H9 (cell line): ENCODE measurements around the gene JARID2. TPM values are rescaled to one million over a fixed set of nuclear protein-coding genes. Genes with fewer than 3 reads are reported as not detected.

ENCODE experiments used
- DNase-seq: peaks from one replicate; pipeline ENCODE4 v3.0.0-alpha.2; 2017
- H2AFZ ChIP-seq: one replicate; pipeline ENCODE4 v1.6.1; 2013; ENCODE audit warnings: mild to moderate bottlenecking, low read length, control low read depth, moderate library complexity
- H2AK5ac ChIP-seq: 2 replicates; pipeline ENCODE4 v1.6.1; 2013; ENCODE audit warnings: low read length, control low read depth, mixed read lengths; ENCODE audit not compliant: insufficient read length
- H2BK120ac ChIP-seq: one replicate; pipeline ENCODE4 v1.6.1; 2013; ENCODE audit warnings: low read depth, mild to moderate bottlenecking, low read length, control low read depth, inconsistent platforms; ENCODE audit not compliant: poor library complexity, severe bottlenecking
- H2BK12ac ChIP-seq: 2 replicates; pipeline ENCODE4 v1.6.1; 2013; ENCODE audit warnings: low read length, control low read depth, mixed read lengths, low read depth; ENCODE audit not compliant: insufficient read length
- H2BK15ac ChIP-seq: 2 replicates; pipeline ENCODE4 v1.6.1; 2013; ENCODE audit warnings: low read depth, low read length, control low read depth
- H2BK20ac ChIP-seq: one replicate; pipeline ENCODE4 v1.6.1; 2013; ENCODE audit warnings: low read depth, mild to moderate bottlenecking, low read length, control low read depth, inconsistent platforms; ENCODE audit not compliant: poor library complexity, severe bottlenecking
- H2BK5ac ChIP-seq: 2 replicates; pipeline ENCODE4 v1.6.1; 2013; ENCODE audit warnings: low read length, control low read depth, mixed read lengths; ENCODE audit not compliant: insufficient read length
- H3K14ac ChIP-seq: 2 replicates; pipeline ENCODE4 v1.6.1; 2013; ENCODE audit warnings: low read length, control low read depth; ENCODE audit not compliant: insufficient read depth
- H3K18ac ChIP-seq: 2 replicates; pipeline ENCODE4 v1.6.1; 2013; ENCODE audit warnings: low read depth, mild to moderate bottlenecking, mixed read lengths, low read length, control low read depth; ENCODE audit not compliant: insufficient read length
- H3K23ac ChIP-seq: 2 replicates; pipeline ENCODE4 v1.6.1; 2013; ENCODE audit warnings: low read length, control low read depth, mixed read lengths, low read depth; ENCODE audit not compliant: insufficient read length
- H3K23me2 ChIP-seq: 2 replicates; pipeline ENCODE4 v1.6.1; 2013; ENCODE audit warnings: low read depth, mild to moderate bottlenecking, mixed read lengths, low read length, control low read depth; ENCODE audit not compliant: insufficient read length, poor library complexity, severe bottlenecking
- H3K27ac ChIP-seq: 2 replicates; pipeline ENCODE4 v1.5.1; 2013; ENCODE audit warnings: low read length, control low read depth, mixed read lengths, low read depth; ENCODE audit not compliant: insufficient read length
- H3K27me3 ChIP-seq: 2 replicates; pipeline ENCODE4 v1.6.1; 2013; ENCODE audit warnings: low read length, control low read depth, inconsistent platforms; ENCODE audit not compliant: insufficient read depth
- H3K4ac ChIP-seq: 2 replicates; pipeline ENCODE4 v1.6.1; 2013; ENCODE audit warnings: low read depth, mild to moderate bottlenecking, control low read depth, inconsistent platforms, low read length, moderate library complexity
- H3K4me1 ChIP-seq: 2 replicates; pipeline ENCODE4 v1.6.1; 2013; ENCODE audit warnings: low read length, control low read depth, inconsistent platforms; ENCODE audit not compliant: insufficient read depth
- H3K4me2 ChIP-seq: 2 replicates; pipeline ENCODE4 v1.6.1; 2013; ENCODE audit warnings: low read length, control low read depth, mixed read lengths; ENCODE audit not compliant: insufficient read length, insufficient read depth
- H3K56ac ChIP-seq: 2 replicates; pipeline ENCODE4 v1.6.1; 2013; ENCODE audit warnings: low read depth, mild to moderate bottlenecking, mixed read lengths, low read length, control low read depth; ENCODE audit not compliant: insufficient read length
- H3K79me1 ChIP-seq: 2 replicates; pipeline ENCODE4 v1.6.1; 2013; ENCODE audit warnings: low read depth, mild to moderate bottlenecking, moderate library complexity, low read length, control low read depth, inconsistent platforms; ENCODE audit not compliant: insufficient read depth, poor library complexity, severe bottlenecking
- H3K79me2 ChIP-seq: 2 replicates; pipeline ENCODE4 v1.6.1; 2013; ENCODE audit warnings: low read length, control low read depth, inconsistent platforms; ENCODE audit not compliant: insufficient read depth
- H3K9ac ChIP-seq: 2 replicates; pipeline ENCODE4 v1.6.1; 2013; ENCODE audit warnings: low read length, control low read depth, mixed read lengths; ENCODE audit not compliant: insufficient read length; ENCODE audit errors: extremely low read depth
- H3K9me3 ChIP-seq: one replicate; pipeline ENCODE4 v1.6.1; 2013; ENCODE audit warnings: low read depth, low read length, inconsistent platforms; ENCODE audit not compliant: control insufficient read depth
- H3T11ph ChIP-seq: one replicate; pipeline ENCODE4 v1.6.1; 2013; ENCODE audit warnings: mild to moderate bottlenecking, low read length, control low read depth, inconsistent platforms
- H4K20me1 ChIP-seq: one replicate; pipeline ENCODE4 v1.6.1; 2013; ENCODE audit not compliant: control insufficient read depth, insufficient read length, insufficient read depth
- H4K5ac ChIP-seq: 2 replicates; pipeline ENCODE4 v1.6.1; 2013; ENCODE audit warnings: low read depth, mild to moderate bottlenecking, mixed read lengths, low read length, control low read depth; ENCODE audit not compliant: insufficient read length
- H4K8ac ChIP-seq: replicated peaks from 2 replicates; pipeline ENCODE4 v1.6.1; 2013; ENCODE audit warnings: low read length, control low read depth, mixed read lengths, low read depth; ENCODE audit not compliant: insufficient read length
- H4K91ac ChIP-seq: 2 replicates; pipeline ENCODE4 v1.6.1; 2013; ENCODE audit warnings: low read depth, mild to moderate bottlenecking, moderate library complexity, mixed read lengths, low read length, control low read depth; ENCODE audit not compliant: insufficient read length
- H3K27ac Mint-ChIP-seq, 3 experiments: 2 replicates in 2 of 3; 3 replicates in 1 of 3; pipeline ENCODE4 v1.8.0; 2020 to 2021; ENCODE audit warnings: mixed read lengths in 3 of 3, mild to moderate bottlenecking in 1 of 3, moderate library complexity in 1 of 3
- H3K27me3 Mint-ChIP-seq: 2 replicates; pipeline ENCODE4 v1.8.0; 2021; ENCODE audit warnings: low read depth, mild to moderate bottlenecking, moderate library complexity, mixed read lengths
- H3K36me3 Mint-ChIP-seq, 3 experiments: 2 replicates in 2 of 3; 3 replicates in 1 of 3; pipeline ENCODE4 v1.8.0; 2020 to 2021; ENCODE audit warnings: low read depth in 3 of 3, mixed read lengths in 3 of 3; ENCODE audit not compliant: insufficient read depth in 1 of 3
- H3K4me1 Mint-ChIP-seq, 2 experiments: 2 replicates each; pipeline ENCODE4 v1.8.0; 2020; ENCODE audit warnings: mixed read lengths in 2 of 2
- H3K4me3 Mint-ChIP-seq, 2 experiments: 2 replicates in 1 of 2; 3 replicates in 1 of 2; pipeline ENCODE4 v1.8.0; 2020 to 2021; ENCODE audit warnings: mild to moderate bottlenecking in 2 of 2, mixed read lengths in 2 of 2, moderate library complexity in 1 of 2
- H3K9me3 Mint-ChIP-seq, 2 experiments: 2 replicates in 1 of 2; 3 replicates in 1 of 2; pipeline ENCODE4 v1.8.0; 2020; ENCODE audit warnings: mild to moderate bottlenecking in 2 of 2, mixed read lengths in 2 of 2, moderate library complexity in 1 of 2
- WGBS: extraction: QIAGEN DNeasy Blood & Tissue Kit; methylation state at CpG from one replicate; pipeline ENCODE4 v1.1.7; 2013; ENCODE audit warnings: missing lambda C conversion rate, low lambda C conversion rate, mixed read lengths; ENCODE audit not compliant: insufficient read length; ENCODE audit errors: extremely low coverage; 5-methylcytosine and 5-hydroxymethylcytosine counted together
- total RNA-seq: library from RNA; stranded (reverse); gene quantifications from 2 replicates; pipeline ENCODE4 v1.2.1, GENCODE V29; 2021
- TF ChIP-seq, protein P1 (sequence below): fragments of 200-600 bp; sonication (generic); conservative IDR thresholded peaks from 3 replicates; pipeline ENCODE4 v1.8.0; 2021; ENCODE audit warnings: antibody characterized with exemption, mild to moderate bottlenecking

The JARID2 gene
- total RNA-seq, 1 experiment from 2014 or later, result 174 TPM

- H3K27me3 Mint-ChIP-seq, result no peaks in the 10 kb centered on the region
- H3K27me3 ChIP-seq, result no peaks in the 10 kb centered on the region
- no peak overlapping the region for H3K18ac ChIP-seq
- TF ChIP-seq, protein P1, sequence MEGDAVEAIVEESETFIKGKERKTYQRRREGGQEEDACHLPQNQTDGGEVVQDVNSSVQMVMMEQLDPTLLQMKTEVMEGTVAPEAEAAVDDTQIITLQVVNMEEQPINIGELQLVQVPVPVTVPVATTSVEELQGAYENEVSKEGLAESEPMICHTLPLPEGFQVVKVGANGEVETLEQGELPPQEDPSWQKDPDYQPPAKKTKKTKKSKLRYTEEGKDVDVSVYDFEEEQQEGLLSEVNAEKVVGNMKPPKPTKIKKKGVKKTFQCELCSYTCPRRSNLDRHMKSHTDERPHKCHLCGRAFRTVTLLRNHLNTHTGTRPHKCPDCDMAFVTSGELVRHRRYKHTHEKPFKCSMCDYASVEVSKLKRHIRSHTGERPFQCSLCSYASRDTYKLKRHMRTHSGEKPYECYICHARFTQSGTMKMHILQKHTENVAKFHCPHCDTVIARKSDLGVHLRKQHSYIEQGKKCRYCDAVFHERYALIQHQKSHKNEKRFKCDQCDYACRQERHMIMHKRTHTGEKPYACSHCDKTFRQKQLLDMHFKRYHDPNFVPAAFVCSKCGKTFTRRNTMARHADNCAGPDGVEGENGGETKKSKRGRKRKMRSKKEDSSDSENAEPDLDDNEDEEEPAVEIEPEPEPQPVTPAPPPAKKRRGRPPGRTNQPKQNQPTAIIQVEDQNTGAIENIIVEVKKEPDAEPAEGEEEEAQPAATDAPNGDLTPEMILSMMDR, result no peak
- no peaks in the 10 kb centered on the region for H3K23me2 ChIP-seq
- peaks cover 69% of the 10 kb centered on the region; the same call in 1 of the 2 replicates for H3K79me2 ChIP-seq
- H3K4ac ChIP-seq, result no peak overlapping the region
- H3K4me1 Mint-ChIP-seq, result peaks cover 71 to 73% of the 10 kb centered on the region in 2 experiments
- H3K14ac ChIP-seq, result no peak overlapping the region
- no peak overlapping the region for H3K4me3 Mint-ChIP-seq
- no peak overlapping the region for H2AK5ac ChIP-seq
- H4K20me1 ChIP-seq, result no peaks in the 10 kb centered on the region
- no peak overlapping the region for H3K56ac ChIP-seq
- H4K5ac ChIP-seq, result no peak overlapping the region
- no peak overlapping the region for H2BK5ac ChIP-seq
- H2BK12ac ChIP-seq, result no peak overlapping the region
- no peak overlapping the region for H3K23ac ChIP-seq
- H3K36me3 Mint-ChIP-seq, result peaks cover 4 to 14% (median 6%) of the 10 kb centered on the region in 3 experiments; a peak in 6 of 7 replicates
- H4K91ac ChIP-seq, result no peak overlapping the region
- no peak overlapping the region for H2BK120ac ChIP-seq
- no peak overlapping the region for H3K27ac ChIP-seq
- no peak overlapping the region for H2BK15ac ChIP-seq
- peaks cover 9% of the 10 kb centered on the region for H3K79me1 ChIP-seq
- peak overlapping the region in 1 of 3 experiments; percentile 53; a peak in 1 of 7 replicates for H3K27ac Mint-ChIP-seq
- DNase-seq, result no peak
- H3K9me3 Mint-ChIP-seq, result no peaks in the 10 kb centered on the region
- WGBS, result no CpG with 5 or more reads among the region's 7 CpGs
- no peak overlapping the region for H3K4me2 ChIP-seq
- H3K9ac ChIP-seq, result no peak overlapping the region
- no peak overlapping the region for H3T11ph ChIP-seq
- peaks cover 5% of the 10 kb centered on the region for H3K4me1 ChIP-seq
- H2BK20ac ChIP-seq, result no peak overlapping the region
- H3K9me3 ChIP-seq, result no peaks in the 10 kb centered on the region
- no peak overlapping the region for H2AFZ ChIP-seq
- no peak overlapping the region for H4K8ac ChIP-seq
Measured at GRCh38 chr6:15480525-15480924, 234.7 kb downstream of the JARID2 start.
